ENCODE measurements around the gene YWHAE. TPM values are rescaled to one million over a fixed set of nuclear protein-coding genes. Genes with fewer than 3 reads are reported as not detected.
A peak's percentile ranks its signal among the peaks of the same experiment; 100 is the strongest.

YWHAE gene
- total RNA-seq, 1 experiment from 2014 or later: 1,033 TPM

DNA sequence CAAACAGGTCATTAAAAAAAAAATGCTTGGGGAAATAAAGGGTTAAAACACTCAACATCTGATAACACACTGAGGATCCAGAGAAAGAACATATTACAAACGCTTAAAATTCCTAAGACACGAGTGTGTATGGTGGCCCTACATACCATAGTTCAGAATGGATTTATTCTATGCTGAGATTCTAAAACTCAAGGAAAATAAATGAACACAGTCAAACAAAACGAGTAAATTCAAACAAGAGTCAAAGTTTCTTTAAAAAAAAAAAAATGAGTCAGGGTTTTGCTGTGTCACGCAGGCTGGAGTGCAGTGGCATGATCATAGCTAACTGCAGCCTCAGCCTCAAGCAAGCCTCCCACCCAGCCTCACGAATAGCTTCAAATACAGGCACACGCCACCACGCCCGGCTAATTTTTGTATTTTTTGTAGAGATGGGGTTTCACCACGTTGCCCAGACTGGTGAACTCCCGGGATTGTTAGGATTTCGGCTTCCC is 38.6 kb upstream of the YWHAE start:
- ChIA-PET POLR2A (no interaction called here), CTCF (interaction anchor here (0.6 to 1.5 kb wide), 4 partner anchors 11 to 73 kb away, joined by 4 to 11 read pairs (median 6); no protein-coding TSS in a partner anchor)
- Mint-ChIP-seq H3K27ac (peak overlapping the region; percentile 73), H3K4me1 (no peaks in the 10 kb centered on the region), H3K36me3 (peaks cover 31% of the 10 kb centered on the region), H3K9me3 (no peaks in the 10 kb centered on the region), H3K4me3 (no peak overlapping the region), H3K27me3 (ENCODE audit: low read depth) (no peaks in the 10 kb centered on the region)
- TF ChIP-seq JAZF1 (CRISPR knock-in tag; IDR thresholded peaks at IDR 0.05) (no peak), MXD4 (CRISPR knock-in tag; IDR thresholded peaks at IDR 0.05; ENCODE audit: borderline replicate concordance) (no peak), KAT7 (CRISPR knock-in tag; IDR thresholded peaks at IDR 0.05; ENCODE audit: borderline replicate concordance) (no peak), TCF7 (CRISPR knock-in tag; IDR thresholded peaks at IDR 0.05; ENCODE audit: low read depth) (no peak), JUN (CRISPR knock-in tag; IDR thresholded peaks at IDR 0.05) (no peak)
- TF ChIP-seq, protein P1, sequence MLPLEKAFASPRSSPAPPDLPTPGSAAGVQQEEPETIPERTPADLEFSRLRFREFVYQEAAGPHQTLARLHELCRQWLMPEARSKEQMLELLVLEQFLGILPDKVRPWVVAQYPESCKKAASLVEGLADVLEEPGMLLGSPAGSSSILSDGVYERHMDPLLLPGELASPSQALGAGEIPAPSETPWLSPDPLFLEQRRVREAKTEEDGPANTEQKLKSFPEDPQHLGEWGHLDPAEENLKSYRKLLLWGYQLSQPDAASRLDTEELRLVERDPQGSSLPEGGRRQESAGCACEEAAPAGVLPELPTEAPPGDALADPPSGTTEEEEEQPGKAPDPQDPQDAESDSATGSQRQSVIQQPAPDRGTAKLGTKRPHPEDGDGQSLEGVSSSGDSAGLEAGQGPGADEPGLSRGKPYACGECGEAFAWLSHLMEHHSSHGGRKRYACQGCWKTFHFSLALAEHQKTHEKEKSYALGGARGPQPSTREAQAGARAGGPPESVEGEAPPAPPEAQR (CRISPR knock-in tag; IDR thresholded peaks at IDR 0.05): no peak
- TF ChIP-seq, protein P2, sequence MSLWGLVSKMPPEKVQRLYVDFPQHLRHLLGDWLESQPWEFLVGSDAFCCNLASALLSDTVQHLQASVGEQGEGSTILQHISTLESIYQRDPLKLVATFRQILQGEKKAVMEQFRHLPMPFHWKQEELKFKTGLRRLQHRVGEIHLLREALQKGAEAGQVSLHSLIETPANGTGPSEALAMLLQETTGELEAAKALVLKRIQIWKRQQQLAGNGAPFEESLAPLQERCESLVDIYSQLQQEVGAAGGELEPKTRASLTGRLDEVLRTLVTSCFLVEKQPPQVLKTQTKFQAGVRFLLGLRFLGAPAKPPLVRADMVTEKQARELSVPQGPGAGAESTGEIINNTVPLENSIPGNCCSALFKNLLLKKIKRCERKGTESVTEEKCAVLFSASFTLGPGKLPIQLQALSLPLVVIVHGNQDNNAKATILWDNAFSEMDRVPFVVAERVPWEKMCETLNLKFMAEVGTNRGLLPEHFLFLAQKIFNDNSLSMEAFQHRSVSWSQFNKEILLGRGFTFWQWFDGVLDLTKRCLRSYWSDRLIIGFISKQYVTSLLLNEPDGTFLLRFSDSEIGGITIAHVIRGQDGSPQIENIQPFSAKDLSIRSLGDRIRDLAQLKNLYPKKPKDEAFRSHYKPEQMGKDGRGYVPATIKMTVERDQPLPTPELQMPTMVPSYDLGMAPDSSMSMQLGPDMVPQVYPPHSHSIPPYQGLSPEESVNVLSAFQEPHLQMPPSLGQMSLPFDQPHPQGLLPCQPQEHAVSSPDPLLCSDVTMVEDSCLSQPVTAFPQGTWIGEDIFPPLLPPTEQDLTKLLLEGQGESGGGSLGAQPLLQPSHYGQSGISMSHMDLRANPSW (CRISPR knock-in tag; conservative IDR thresholded peaks at IDR 0.05; ENCODE audit: low read depth): no peak
- DNase-seq (ENCODE audit: low spot score): no peak
- ATAC-seq: no peak

DNA sequence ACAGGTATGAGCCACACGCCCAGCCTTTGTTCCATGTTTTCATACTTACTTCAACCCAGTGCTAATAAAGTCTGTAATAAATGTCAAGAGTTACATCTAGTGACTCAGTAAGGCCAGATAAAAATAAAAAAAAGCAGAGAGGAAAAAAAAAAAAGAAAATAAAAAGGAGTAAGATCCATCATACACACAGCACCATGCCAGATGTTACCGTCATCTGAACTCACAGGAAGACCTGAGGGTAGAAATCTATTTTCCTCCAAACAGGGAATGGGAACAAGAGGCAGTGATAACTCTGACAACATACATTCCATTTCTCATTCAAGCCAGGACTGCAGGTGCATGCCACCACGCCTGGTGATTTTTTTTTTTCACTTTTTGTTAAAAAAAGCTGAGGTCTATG is 35.3 kb upstream of the YWHAE start:
- DNase-seq (ENCODE audit: low spot score) (no peak), ATAC-seq (no peak)
- Mint-ChIP-seq H3K36me3 (peaks cover 48% of the 10 kb centered on the region), H3K4me3 (no peak overlapping the region), H3K4me1 (peaks cover 5% of the 10 kb centered on the region; the same call in 1 of the 2 replicates), H3K27me3 (ENCODE audit: low read depth) (no peaks in the 10 kb centered on the region), H3K9me3 (no peaks in the 10 kb centered on the region), H3K27ac (no peak overlapping the region)
- ChIA-PET POLR2A (interaction anchor here (0.7 kb wide), 1 partner anchor 38 kb away, joined by 4 read pairs; no protein-coding TSS in a partner anchor), CTCF (no interaction called here)
- TF ChIP-seq NR3C1 (CRISPR knock-in tag; conservative IDR thresholded peaks at IDR 0.05; ENCODE audit: low read depth) (no peak), NR2C2 (CRISPR knock-in tag; IDR thresholded peaks at IDR 0.05) (no peak), OVOL2 (CRISPR knock-in tag; IDR thresholded peaks at IDR 0.05; ENCODE audit: borderline replicate concordance) (no peak), FOXK1 (CRISPR knock-in tag; IDR thresholded peaks at IDR 0.05) (no peak)
- TF ChIP-seq, protein P3, sequence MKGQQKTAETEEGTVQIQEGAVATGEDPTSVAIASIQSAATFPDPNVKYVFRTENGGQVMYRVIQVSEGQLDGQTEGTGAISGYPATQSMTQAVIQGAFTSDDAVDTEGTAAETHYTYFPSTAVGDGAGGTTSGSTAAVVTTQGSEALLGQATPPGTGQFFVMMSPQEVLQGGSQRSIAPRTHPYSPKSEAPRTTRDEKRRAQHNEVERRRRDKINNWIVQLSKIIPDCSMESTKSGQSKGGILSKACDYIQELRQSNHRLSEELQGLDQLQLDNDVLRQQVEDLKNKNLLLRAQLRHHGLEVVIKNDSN (CRISPR knock-in tag; IDR thresholded peaks at IDR 0.05): no peak
- TF ChIP-seq, protein P4, sequence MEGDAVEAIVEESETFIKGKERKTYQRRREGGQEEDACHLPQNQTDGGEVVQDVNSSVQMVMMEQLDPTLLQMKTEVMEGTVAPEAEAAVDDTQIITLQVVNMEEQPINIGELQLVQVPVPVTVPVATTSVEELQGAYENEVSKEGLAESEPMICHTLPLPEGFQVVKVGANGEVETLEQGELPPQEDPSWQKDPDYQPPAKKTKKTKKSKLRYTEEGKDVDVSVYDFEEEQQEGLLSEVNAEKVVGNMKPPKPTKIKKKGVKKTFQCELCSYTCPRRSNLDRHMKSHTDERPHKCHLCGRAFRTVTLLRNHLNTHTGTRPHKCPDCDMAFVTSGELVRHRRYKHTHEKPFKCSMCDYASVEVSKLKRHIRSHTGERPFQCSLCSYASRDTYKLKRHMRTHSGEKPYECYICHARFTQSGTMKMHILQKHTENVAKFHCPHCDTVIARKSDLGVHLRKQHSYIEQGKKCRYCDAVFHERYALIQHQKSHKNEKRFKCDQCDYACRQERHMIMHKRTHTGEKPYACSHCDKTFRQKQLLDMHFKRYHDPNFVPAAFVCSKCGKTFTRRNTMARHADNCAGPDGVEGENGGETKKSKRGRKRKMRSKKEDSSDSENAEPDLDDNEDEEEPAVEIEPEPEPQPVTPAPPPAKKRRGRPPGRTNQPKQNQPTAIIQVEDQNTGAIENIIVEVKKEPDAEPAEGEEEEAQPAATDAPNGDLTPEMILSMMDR (IDR thresholded peaks at IDR 0.05): no peak
- TF ChIP-seq, protein P5, sequence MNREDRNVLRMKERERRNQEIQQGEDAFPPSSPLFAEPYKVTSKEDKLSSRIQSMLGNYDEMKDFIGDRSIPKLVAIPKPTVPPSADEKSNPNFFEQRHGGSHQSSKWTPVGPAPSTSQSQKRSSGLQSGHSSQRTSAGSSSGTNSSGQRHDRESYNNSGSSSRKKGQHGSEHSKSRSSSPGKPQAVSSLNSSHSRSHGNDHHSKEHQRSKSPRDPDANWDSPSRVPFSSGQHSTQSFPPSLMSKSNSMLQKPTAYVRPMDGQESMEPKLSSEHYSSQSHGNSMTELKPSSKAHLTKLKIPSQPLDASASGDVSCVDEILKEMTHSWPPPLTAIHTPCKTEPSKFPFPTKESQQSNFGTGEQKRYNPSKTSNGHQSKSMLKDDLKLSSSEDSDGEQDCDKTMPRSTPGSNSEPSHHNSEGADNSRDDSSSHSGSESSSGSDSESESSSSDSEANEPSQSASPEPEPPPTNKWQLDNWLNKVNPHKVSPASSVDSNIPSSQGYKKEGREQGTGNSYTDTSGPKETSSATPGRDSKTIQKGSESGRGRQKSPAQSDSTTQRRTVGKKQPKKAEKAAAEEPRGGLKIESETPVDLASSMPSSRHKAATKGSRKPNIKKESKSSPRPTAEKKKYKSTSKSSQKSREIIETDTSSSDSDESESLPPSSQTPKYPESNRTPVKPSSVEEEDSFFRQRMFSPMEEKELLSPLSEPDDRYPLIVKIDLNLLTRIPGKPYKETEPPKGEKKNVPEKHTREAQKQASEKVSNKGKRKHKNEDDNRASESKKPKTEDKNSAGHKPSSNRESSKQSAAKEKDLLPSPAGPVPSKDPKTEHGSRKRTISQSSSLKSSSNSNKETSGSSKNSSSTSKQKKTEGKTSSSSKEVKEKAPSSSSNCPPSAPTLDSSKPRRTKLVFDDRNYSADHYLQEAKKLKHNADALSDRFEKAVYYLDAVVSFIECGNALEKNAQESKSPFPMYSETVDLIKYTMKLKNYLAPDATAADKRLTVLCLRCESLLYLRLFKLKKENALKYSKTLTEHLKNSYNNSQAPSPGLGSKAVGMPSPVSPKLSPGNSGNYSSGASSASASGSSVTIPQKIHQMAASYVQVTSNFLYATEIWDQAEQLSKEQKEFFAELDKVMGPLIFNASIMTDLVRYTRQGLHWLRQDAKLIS (CRISPR knock-in tag; IDR thresholded peaks at IDR 0.05; ENCODE audit: borderline replicate concordance): no peak
- TF ChIP-seq, protein P6, sequence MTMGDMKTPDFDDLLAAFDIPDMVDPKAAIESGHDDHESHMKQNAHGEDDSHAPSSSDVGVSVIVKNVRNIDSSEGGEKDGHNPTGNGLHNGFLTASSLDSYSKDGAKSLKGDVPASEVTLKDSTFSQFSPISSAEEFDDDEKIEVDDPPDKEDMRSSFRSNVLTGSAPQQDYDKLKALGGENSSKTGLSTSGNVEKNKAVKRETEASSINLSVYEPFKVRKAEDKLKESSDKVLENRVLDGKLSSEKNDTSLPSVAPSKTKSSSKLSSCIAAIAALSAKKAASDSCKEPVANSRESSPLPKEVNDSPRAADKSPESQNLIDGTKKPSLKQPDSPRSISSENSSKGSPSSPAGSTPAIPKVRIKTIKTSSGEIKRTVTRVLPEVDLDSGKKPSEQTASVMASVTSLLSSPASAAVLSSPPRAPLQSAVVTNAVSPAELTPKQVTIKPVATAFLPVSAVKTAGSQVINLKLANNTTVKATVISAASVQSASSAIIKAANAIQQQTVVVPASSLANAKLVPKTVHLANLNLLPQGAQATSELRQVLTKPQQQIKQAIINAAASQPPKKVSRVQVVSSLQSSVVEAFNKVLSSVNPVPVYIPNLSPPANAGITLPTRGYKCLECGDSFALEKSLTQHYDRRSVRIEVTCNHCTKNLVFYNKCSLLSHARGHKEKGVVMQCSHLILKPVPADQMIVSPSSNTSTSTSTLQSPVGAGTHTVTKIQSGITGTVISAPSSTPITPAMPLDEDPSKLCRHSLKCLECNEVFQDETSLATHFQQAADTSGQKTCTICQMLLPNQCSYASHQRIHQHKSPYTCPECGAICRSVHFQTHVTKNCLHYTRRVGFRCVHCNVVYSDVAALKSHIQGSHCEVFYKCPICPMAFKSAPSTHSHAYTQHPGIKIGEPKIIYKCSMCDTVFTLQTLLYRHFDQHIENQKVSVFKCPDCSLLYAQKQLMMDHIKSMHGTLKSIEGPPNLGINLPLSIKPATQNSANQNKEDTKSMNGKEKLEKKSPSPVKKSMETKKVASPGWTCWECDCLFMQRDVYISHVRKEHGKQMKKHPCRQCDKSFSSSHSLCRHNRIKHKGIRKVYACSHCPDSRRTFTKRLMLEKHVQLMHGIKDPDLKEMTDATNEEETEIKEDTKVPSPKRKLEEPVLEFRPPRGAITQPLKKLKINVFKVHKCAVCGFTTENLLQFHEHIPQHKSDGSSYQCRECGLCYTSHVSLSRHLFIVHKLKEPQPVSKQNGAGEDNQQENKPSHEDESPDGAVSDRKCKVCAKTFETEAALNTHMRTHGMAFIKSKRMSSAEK (CRISPR knock-in tag; IDR thresholded peaks at IDR 0.05; ENCODE audit: borderline replicate concordance): no peak
- TF ChIP-seq, protein P7, sequence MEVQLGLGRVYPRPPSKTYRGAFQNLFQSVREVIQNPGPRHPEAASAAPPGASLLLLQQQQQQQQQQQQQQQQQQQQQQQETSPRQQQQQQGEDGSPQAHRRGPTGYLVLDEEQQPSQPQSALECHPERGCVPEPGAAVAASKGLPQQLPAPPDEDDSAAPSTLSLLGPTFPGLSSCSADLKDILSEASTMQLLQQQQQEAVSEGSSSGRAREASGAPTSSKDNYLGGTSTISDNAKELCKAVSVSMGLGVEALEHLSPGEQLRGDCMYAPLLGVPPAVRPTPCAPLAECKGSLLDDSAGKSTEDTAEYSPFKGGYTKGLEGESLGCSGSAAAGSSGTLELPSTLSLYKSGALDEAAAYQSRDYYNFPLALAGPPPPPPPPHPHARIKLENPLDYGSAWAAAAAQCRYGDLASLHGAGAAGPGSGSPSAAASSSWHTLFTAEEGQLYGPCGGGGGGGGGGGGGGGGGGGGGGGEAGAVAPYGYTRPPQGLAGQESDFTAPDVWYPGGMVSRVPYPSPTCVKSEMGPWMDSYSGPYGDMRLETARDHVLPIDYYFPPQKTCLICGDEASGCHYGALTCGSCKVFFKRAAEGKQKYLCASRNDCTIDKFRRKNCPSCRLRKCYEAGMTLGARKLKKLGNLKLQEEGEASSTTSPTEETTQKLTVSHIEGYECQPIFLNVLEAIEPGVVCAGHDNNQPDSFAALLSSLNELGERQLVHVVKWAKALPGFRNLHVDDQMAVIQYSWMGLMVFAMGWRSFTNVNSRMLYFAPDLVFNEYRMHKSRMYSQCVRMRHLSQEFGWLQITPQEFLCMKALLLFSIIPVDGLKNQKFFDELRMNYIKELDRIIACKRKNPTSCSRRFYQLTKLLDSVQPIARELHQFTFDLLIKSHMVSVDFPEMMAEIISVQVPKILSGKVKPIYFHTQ (CRISPR knock-in tag; IDR thresholded peaks at IDR 0.05): no peak

All from WTC11 (cell line).